ENCODE measurements around the gene SEPTIN5.

The SEPTIN5 gene

DNA sequence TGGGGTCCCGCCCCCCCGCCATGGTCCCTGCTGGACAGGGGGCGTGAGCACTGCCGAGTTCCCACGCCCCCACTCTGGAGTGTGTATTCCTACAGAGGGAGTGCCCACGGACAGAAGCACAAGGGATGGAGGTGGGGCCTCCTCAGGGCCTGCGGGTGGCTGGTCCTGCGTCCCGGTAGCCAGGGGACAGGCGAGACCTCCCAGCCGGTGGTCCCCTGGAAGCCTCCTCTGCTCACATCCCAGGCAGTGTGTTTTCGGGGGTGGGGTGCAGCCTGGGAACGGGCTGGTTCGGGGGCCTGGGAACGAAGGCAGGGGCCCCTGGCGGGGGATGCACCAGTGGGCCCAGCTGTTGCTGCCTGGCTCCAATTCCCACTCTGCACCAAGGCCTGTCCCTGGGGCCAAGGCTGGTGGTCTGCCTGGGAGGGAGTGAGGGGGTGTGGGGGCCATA is 25.2 kb downstream of the SEPTIN5 start:
- no peaks in the 10 kb centered on the region for H3K9me3 ChIP-seq (ENCODE audit: control insufficient read depth in 5 of 5, low read length in 5 of 5)
- H3K4me1 ChIP-seq (ENCODE audit: control insufficient read depth in 5 of 5, insufficient read depth in 5 of 5, low read length in 5 of 5) = peaks cover 0 to 8% (median 2%) of the 10 kb centered on the region in 5 donors
- peaks cover 6 to 15% (median 12%) of the 10 kb centered on the region in 5 donors for H3K27me3 ChIP-seq (ENCODE audit: control insufficient read depth in 5 of 5, insufficient read depth in 4 of 5, low read length in 5 of 5)
- H3K4me3 ChIP-seq (ENCODE audit: low read depth in 1 of 5, low read length in 5 of 5) = no peak overlapping the region
- H3K9ac ChIP-seq (ENCODE audit: low read length in 5 of 5) = no peak overlapping the region
- no peaks in the 10 kb centered on the region for H3K36me3 ChIP-seq (ENCODE audit: control insufficient read depth in 5 of 5, insufficient read depth in 5 of 5, low read length in 5 of 5)
- H3K27ac ChIP-seq (ENCODE audit: low read depth, low read length) = no peak overlapping the region

DNA sequence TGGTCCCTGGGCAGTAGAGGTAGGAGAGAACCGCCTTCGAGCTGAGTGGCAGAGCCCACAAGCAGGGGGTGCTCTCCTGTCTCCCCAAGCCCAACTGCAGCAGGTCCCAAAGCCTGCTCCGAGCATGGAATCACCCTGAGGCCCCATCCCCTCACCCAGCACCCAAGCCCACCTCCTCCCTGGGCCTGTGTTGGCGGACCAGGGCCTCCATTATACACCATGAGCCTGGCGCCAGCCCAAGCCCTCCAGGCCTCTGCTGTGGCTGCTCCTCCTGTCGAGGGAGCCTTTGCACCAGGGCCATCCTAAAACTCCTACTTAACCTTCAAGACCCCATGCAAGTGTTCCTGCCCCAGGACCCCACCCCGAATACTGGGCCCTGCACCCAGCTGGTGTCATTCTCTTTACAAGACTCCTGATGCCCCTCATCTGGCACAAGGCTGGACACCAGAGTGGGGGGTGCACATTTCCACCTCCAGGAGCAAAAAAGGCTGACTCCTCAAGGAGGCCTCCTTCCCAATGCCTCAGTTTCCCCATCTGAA is 25.7 kb downstream of the SEPTIN5 start:
- Histone ChIP-seq H3K27ac (ENCODE audit: low read depth, low read length) (no peak overlapping the region), H3K36me3 (ENCODE audit: control insufficient read depth in 5 of 5, insufficient read depth in 5 of 5, low read length in 5 of 5) (no peaks in the 10 kb centered on the region), H3K27me3 (ENCODE audit: control insufficient read depth in 5 of 5, insufficient read depth in 4 of 5, low read length in 5 of 5) (peaks cover 6 to 15% (median 12%) of the 10 kb centered on the region in 5 donors), H3K4me1 (ENCODE audit: control insufficient read depth in 5 of 5, insufficient read depth in 5 of 5, low read length in 5 of 5) (peaks cover 0 to 8% (median 2%) of the 10 kb centered on the region in 5 donors), H3K4me3 (ENCODE audit: low read depth in 1 of 5, low read length in 5 of 5) (no peak overlapping the region), H3K9ac (ENCODE audit: low read length in 5 of 5) (no peak overlapping the region), H3K9me3 (ENCODE audit: control insufficient read depth in 5 of 5, low read length in 5 of 5) (no peaks in the 10 kb centered on the region)

DNA sequence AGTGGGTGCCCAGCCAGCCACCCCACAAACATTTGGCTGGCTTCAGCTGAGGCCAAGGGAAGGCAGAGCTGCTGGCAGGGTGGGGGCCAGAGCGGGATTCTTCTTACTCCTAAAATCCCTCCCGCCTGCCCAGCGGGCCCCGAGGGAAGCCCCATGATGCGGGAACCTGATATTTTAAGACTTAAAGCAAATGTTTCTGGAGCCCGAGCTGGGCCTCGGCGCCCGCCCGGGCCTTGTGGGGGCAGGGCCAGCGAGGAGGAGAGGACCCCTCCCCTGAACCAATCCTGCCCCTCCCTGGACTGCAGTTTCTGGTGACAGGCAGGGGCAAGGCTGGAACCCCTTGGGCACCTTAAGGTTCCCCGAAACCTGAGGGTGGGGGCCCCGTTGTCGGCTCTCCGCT is 26.3 kb downstream of the SEPTIN5 start:
- H3K27ac ChIP-seq (ENCODE audit: low read depth, low read length) = no peak overlapping the region
- H3K9me3 ChIP-seq (ENCODE audit: control insufficient read depth in 5 of 5, low read length in 5 of 5) = no peaks in the 10 kb centered on the region
- peaks cover 0 to 12% (median 4%) of the 10 kb centered on the region in 5 donors for H3K4me1 ChIP-seq (ENCODE audit: control insufficient read depth in 5 of 5, insufficient read depth in 5 of 5, low read length in 5 of 5)
- no peaks in the 10 kb centered on the region for H3K36me3 ChIP-seq (ENCODE audit: control insufficient read depth in 5 of 5, insufficient read depth in 5 of 5, low read length in 5 of 5)
- no peak overlapping the region for H3K9ac ChIP-seq (ENCODE audit: low read length in 5 of 5)
- no peak overlapping the region for H3K4me3 ChIP-seq (ENCODE audit: low read depth in 1 of 5, low read length in 5 of 5)
- H3K27me3 ChIP-seq (ENCODE audit: control insufficient read depth in 5 of 5, insufficient read depth in 4 of 5, low read length in 5 of 5) = peaks cover 6 to 15% (median 11%) of the 10 kb centered on the region in 5 donors

DNA sequence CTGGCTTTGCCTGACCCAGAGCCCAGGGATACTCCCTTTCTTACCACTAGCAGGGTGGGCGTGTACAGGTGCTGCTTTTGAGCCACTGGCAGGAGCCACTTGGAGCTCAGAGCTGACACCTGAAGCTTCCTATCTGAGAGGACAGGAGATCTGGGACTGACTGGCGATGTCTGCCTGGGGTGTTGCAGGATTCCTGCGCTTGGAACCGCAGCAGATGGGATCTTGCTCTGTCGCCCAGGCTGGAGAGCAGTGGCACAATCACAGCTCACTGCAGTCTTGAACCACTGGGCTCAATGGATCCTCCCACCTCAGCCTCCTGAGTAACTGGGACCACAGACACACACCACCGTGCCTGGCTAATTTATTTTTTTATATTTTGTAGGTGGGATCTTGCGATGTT is 26.8 kb downstream of the SEPTIN5 start:
- Histone ChIP-seq H3K4me1 (ENCODE audit: control insufficient read depth in 5 of 5, insufficient read depth in 5 of 5, low read length in 5 of 5) (peaks cover 0 to 15% (median 9%) of the 10 kb centered on the region in 5 donors), H3K4me3 (ENCODE audit: low read depth in 1 of 5, low read length in 5 of 5) (no peak overlapping the region), H3K9ac (ENCODE audit: low read length in 5 of 5) (no peak overlapping the region), H3K36me3 (ENCODE audit: control insufficient read depth in 5 of 5, insufficient read depth in 5 of 5, low read length in 5 of 5) (no peaks in the 10 kb centered on the region), H3K27me3 (ENCODE audit: control insufficient read depth in 5 of 5, insufficient read depth in 4 of 5, low read length in 5 of 5) (peaks cover 6 to 17% (median 10%) of the 10 kb centered on the region in 5 donors), H3K27ac (ENCODE audit: low read depth, low read length) (no peak overlapping the region), H3K9me3 (ENCODE audit: control insufficient read depth in 5 of 5, low read length in 5 of 5) (no peaks in the 10 kb centered on the region)

DNA sequence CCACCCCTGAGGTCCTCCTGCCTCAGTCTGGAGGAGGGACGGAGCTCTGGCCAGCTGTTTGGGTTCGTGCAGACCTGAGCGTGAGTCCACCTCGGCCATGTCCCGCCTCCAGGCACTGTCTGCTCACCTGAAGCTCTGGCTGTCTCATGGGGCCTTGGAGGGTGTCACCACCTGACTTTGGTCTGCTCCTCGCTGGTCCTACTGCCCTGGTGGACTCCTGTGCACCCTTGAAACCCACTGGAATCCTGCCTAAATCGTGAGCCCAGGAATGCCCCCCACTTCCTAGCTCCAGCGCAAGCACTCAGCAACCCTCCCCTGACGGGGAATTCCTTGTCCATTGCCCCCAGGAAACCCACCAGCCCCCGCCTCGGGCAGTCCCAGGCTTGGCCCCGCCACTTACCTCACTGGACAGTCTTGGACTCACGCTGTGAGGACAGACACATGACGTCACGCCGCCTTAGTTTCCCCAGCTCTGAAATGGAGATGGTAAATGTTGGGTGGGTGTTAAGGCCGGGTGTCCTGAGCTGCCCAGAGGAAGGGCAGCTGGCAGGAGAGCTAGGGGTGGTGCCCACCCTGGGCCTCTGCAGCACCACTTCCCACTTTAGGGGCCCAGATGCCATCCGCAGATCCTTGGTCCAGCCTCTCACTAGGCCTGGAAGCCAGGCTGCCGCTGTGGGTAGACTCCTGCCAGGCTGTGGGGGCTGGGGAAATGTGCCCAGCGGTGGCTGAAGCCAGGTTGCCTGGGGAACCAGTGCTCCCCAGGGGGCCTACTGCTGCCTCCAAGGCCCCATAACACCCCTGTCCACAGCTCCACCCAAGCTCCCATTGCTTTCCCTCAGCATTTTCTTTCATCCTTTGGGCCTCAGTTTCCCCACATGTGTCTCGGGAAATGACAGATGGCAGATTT is 28.1 kb downstream of the SEPTIN5 start:
- Histone ChIP-seq H3K9ac (ENCODE audit: low read length in 5 of 5) (no peak overlapping the region), H3K27ac (ENCODE audit: low read depth, low read length) (no peak overlapping the region), H3K27me3 (ENCODE audit: control insufficient read depth in 5 of 5, insufficient read depth in 4 of 5, low read length in 5 of 5) (peaks cover 3 to 15% (median 7%) of the 10 kb centered on the region in 5 donors), H3K4me1 (ENCODE audit: control insufficient read depth in 5 of 5, insufficient read depth in 5 of 5, low read length in 5 of 5) (peaks cover 0 to 16% (median 11%) of the 10 kb centered on the region in 5 donors), H3K4me3 (ENCODE audit: low read depth in 1 of 5, low read length in 5 of 5) (no peak overlapping the region), H3K36me3 (ENCODE audit: control insufficient read depth in 5 of 5, insufficient read depth in 5 of 5, low read length in 5 of 5) (no peaks in the 10 kb centered on the region), H3K9me3 (ENCODE audit: control insufficient read depth in 5 of 5, low read length in 5 of 5) (no peaks in the 10 kb centered on the region)

DNA sequence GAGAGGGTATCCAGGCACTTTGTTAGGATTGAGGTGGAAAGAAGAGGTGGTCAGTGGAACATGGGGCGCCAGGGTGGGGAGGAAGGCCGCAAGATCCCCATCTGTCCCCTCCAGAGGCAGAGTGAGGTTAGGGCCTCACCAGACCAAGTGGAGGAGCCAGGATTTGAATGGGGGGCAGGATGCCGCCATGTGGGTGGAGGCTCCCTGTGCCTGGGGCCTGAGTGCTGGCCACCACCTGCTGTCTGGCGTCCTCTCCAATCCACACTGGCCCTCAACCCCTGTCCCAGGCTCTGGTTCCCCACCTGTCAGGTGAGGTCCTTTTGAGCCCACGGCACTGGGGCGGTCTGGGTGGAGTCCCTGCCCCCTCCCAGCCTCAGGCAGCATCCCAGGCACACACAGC is 28.8 kb downstream of the SEPTIN5 start:
- Histone ChIP-seq H3K4me3 (ENCODE audit: low read depth in 1 of 5, low read length in 5 of 5) (no peak overlapping the region), H3K36me3 (ENCODE audit: control insufficient read depth in 5 of 5, insufficient read depth in 5 of 5, low read length in 5 of 5) (no peaks in the 10 kb centered on the region), H3K9me3 (ENCODE audit: control insufficient read depth in 5 of 5, low read length in 5 of 5) (no peaks in the 10 kb centered on the region), H3K4me1 (ENCODE audit: control insufficient read depth in 5 of 5, insufficient read depth in 5 of 5, low read length in 5 of 5) (peaks cover 0 to 15% (median 9%) of the 10 kb centered on the region in 5 donors), H3K9ac (ENCODE audit: low read length in 5 of 5) (no peak overlapping the region), H3K27me3 (ENCODE audit: control insufficient read depth in 5 of 5, insufficient read depth in 4 of 5, low read length in 5 of 5) (peaks cover 3 to 13% (median 7%) of the 10 kb centered on the region in 5 donors), H3K27ac (ENCODE audit: low read depth, low read length) (no peak overlapping the region)

DNA sequence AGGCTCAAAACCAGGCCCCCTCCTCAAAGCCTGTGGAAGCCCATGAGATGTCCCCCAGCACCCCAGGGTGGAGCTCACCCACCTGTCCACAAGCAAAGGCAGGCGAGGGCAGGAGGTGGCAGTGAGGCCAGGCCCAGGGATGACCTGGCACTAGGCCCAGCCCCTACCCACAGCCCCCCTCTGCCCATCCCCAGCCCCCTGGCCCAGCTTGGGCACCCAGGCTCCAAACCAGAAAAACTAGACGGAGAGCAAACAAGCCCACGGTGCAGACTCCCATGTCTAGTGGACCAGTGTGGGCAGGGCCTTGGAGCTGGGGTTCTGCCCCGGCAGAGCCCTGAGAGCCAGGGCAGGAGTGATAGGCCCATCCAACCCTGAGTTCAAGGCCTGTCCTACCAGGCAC is 29.3 kb downstream of the SEPTIN5 start:
- Histone ChIP-seq H3K36me3 (ENCODE audit: control insufficient read depth in 5 of 5, insufficient read depth in 5 of 5, low read length in 5 of 5) (no peaks in the 10 kb centered on the region), H3K4me1 (ENCODE audit: control insufficient read depth in 5 of 5, insufficient read depth in 5 of 5, low read length in 5 of 5) (peaks cover 0 to 13% (median 7%) of the 10 kb centered on the region in 5 donors), H3K27ac (ENCODE audit: low read depth, low read length) (no peak overlapping the region)

DNA sequence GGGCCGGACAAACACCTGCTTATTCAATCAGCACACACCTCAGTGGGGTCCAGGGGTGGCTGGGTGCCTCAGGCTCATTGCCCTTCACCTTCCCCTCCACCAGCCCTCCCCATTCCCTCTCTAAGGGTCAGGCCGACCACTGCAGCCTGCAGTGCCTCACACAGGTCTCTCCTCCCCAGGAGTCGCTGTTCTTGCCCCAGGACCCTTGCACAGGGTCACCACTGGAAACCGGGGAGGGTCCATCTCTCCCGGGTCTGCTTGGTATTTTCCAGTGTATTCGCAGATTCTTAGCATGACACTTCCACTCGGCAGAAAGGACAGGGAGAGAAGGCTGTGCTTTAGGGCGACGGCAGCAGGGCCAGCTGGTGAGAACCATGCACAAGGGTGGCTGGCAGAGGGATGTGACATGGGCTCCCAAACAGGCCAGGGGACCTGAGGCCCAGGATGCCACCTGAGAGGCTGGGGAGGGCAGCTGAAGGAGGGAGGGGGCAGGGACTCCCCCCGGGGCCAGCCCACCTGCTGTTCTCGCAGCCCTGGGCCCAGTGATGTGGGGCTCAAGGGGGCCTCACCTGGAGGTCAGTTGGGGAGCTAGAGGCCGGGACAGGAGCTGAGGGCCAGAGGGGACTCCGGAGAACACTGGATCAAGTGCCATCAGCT is 30.2 kb downstream of the SEPTIN5 start:
- H3K27ac ChIP-seq (ENCODE audit: low read depth, low read length) = no peak overlapping the region
- H3K9ac ChIP-seq (ENCODE audit: low read length in 5 of 5) = no peak overlapping the region
- peaks cover 0 to 6% (median 5%) of the 10 kb centered on the region in 5 donors for H3K27me3 ChIP-seq (ENCODE audit: control insufficient read depth in 5 of 5, insufficient read depth in 4 of 5, low read length in 5 of 5)
- no peaks in the 10 kb centered on the region for H3K9me3 ChIP-seq (ENCODE audit: control insufficient read depth in 5 of 5, low read length in 5 of 5)
- H3K36me3 ChIP-seq (ENCODE audit: control insufficient read depth in 5 of 5, insufficient read depth in 5 of 5, low read length in 5 of 5) = no peaks in the 10 kb centered on the region
- H3K4me3 ChIP-seq (ENCODE audit: low read depth in 1 of 5, low read length in 5 of 5) = no peak overlapping the region
- peaks cover 0 to 13% (median 7%) of the 10 kb centered on the region in 5 donors for H3K4me1 ChIP-seq (ENCODE audit: control insufficient read depth in 5 of 5, insufficient read depth in 5 of 5, low read length in 5 of 5)

More for the DNA sequence above, 29.3 kb downstream of the SEPTIN5 start:
- Histone ChIP-seq H3K9ac (ENCODE audit: low read length in 5 of 5) (no peak overlapping the region), H3K4me3 (ENCODE audit: low read depth in 1 of 5, low read length in 5 of 5) (no peak overlapping the region), H3K9me3 (ENCODE audit: control insufficient read depth in 5 of 5, low read length in 5 of 5) (no peaks in the 10 kb centered on the region), H3K27me3 (ENCODE audit: control insufficient read depth in 5 of 5, insufficient read depth in 4 of 5, low read length in 5 of 5) (peaks cover 5 to 8% (median 8%) of the 10 kb centered on the region in 5 donors)

DNA sequence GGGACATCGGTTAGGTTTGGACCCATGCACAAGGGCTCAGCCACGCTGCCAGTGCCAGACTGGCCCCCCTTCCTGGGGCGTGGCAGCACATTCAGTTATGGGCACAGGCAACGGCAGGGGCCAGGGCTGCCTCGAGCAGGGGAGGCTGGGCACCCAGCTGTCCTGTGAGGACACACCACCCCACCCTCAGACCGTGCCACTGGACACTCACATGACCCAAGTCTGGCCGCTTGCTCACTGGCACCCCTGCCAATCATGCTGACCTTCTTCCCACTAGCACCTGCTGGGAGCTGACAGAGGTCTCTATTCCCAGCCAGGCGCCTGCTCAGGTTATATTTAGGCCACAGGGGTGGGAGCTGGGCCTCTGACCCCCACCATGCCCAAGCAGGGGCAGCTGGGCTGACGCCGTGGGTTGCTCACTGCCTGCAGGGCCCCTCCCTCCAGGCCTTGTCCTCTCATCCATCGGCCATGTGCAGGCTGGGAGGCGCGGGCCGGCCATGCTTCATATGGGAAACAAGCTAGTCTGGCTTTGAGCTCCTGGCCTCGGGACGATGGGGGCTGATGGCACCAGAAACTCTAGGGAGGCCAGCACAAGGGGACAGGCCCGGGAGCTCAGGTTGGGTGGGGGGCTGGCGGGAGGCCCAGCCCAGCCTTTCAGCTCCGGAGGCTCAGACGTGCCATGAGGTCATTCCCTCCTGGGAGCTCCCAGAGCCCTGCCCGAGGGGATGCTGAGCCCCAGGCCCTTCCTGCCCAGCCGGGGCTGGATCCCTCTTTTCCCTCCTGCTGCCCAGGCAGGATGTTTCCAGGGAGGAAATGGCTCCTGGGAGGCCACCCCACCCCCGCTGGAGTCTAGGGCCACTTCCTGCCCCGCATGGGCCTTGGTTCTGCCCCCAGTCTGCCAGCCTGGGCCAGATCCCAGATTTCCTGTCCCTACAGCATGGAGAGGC is 31.1 kb downstream of the SEPTIN5 start:
- no peaks in the 10 kb centered on the region for H3K9me3 ChIP-seq (ENCODE audit: control insufficient read depth in 5 of 5, low read length in 5 of 5)
- H3K27me3 ChIP-seq (ENCODE audit: control insufficient read depth in 5 of 5, insufficient read depth in 4 of 5, low read length in 5 of 5) = peaks cover 3 to 14% (median 6%) of the 10 kb centered on the region in 5 donors
- H3K36me3 ChIP-seq (ENCODE audit: control insufficient read depth in 5 of 5, insufficient read depth in 5 of 5, low read length in 5 of 5) = no peaks in the 10 kb centered on the region
- H3K9ac ChIP-seq (ENCODE audit: low read length in 5 of 5) = no peak overlapping the region
- H3K27ac ChIP-seq (ENCODE audit: low read depth, low read length) = no peak overlapping the region
- H3K4me3 ChIP-seq (ENCODE audit: low read depth in 1 of 5, low read length in 5 of 5) = no peak overlapping the region
- peaks cover 0 to 13% (median 7%) of the 10 kb centered on the region in 5 donors for H3K4me1 ChIP-seq (ENCODE audit: control insufficient read depth in 5 of 5, insufficient read depth in 5 of 5, low read length in 5 of 5)

All from subcutaneous abdominal adipose tissue (tissue), 5 donors.